NCI-H748 (cell line): Measurements from ENCODE around the gene DRP2.
"Not testable (repeated sequence)": the region's sequence is repeated elsewhere in the genome, so short reads cannot be mapped to it uniquely, and the experiment has no call there.

Experiments
- DNase-seq: peaks from one replicate; lab custom pipeline; 2025; ENCODE audit not compliant: unreplicated experiment; lab: John Stamatoyannopoulos, UW

The DRP2 gene

GRCh38 chrX:101237041-101237440, 17.5 kb downstream of the DRP2 start:
- no peak for DNase-seq

- no peak for DNase-seq
Observed at GRCh38 chrX:101241531-101241930, 21.9 kb downstream of the DRP2 start.

GRCh38 chrX:101252634-101253033, 33.0 kb downstream of the DRP2 start:
- DNase-seq: no peak

GRCh38 chrX:101257448-101258258, 38.1 kb downstream of the DRP2 start:
- DNase-seq: no peak

GRCh38 chrX:101258259-101258581, 38.6 kb downstream of the DRP2 start:
- DNase-seq: no peak

- peak; percentile 10 for DNase-seq
Observed at GRCh38 chrX:101260435-101260834, 40.8 kb downstream of the DRP2 start.

- no peak for DNase-seq
Observed at GRCh38 chrX:101262590-101262989, 43.0 kb downstream of the DRP2 start.

GRCh38 chrX:101263766-101264165, 44.2 kb downstream of the DRP2 start:
- no peak for DNase-seq

GRCh38 chrX:101265869-101266428, 46.4 kb downstream of the DRP2 start:
- DNase-seq: no peak

- DNase-seq: no peak
Observed at GRCh38 chrX:101274198-101274597, 54.6 kb downstream of the DRP2 start.

GRCh38 chrX:101276238-101276637, 56.7 kb downstream of the DRP2 start:
- DNase-seq: no peak

- DNase-seq: peak; percentile 33
Observed at GRCh38 chrX:101287402-101287801, 67.8 kb downstream of the DRP2 start.

- no peak for DNase-seq
Observed at GRCh38 chrX:101290957-101291603, 71.5 kb downstream of the DRP2 start, which contains the start of gene TAF7L. Gene TAF7L, minus strand, starts transcription at chrX:101291334. Its CDS starts 3,791 bp downstream, at chrX:101287543.

GRCh38 chrX:101295603-101296002, 76.0 kb downstream of the DRP2 start:
- not testable (repeated sequence) for DNase-seq

- DNase-seq: no peak
Observed at GRCh38 chrX:101303790-101304189, 84.2 kb downstream of the DRP2 start.
